CD4-positive, alpha-beta T cell treated with Interleukin-6 for 4 hours (primary cell): ENCODE measurements around the gene LMTK2.
"Not testable (repeated sequence)": the region's sequence is repeated elsewhere in the genome, so short reads cannot be mapped to it uniquely, and the experiment has no call there.

Experiments used
- DNase-seq: peaks from one replicate; pipeline ENCODE4 v3.0.0-alpha.2; 2020; ENCODE audit warnings: mixed read lengths

The LMTK2 gene

DNA sequence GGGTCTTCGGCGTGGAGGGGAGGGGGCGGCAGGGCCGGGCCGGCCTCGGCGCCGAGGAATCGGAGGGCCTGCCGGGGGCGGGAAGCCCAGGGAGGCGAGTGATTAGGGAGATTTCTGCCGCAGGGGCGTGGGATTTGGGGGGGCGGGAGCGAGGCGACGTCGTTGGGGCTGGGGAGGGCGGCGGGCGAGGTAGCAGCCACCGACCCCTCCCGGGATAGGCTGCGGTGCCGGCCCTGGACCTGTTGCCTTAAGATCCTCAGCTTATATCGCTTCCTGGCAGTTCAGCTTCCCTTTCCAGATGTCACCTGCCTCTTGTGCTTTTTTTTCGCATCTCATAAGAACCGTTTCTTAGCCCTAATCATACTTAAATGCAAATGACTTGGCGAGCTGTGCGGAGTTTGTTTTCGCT lies 655 bp downstream of the LMTK2 start:
- no peak for DNase-seq

DNA sequence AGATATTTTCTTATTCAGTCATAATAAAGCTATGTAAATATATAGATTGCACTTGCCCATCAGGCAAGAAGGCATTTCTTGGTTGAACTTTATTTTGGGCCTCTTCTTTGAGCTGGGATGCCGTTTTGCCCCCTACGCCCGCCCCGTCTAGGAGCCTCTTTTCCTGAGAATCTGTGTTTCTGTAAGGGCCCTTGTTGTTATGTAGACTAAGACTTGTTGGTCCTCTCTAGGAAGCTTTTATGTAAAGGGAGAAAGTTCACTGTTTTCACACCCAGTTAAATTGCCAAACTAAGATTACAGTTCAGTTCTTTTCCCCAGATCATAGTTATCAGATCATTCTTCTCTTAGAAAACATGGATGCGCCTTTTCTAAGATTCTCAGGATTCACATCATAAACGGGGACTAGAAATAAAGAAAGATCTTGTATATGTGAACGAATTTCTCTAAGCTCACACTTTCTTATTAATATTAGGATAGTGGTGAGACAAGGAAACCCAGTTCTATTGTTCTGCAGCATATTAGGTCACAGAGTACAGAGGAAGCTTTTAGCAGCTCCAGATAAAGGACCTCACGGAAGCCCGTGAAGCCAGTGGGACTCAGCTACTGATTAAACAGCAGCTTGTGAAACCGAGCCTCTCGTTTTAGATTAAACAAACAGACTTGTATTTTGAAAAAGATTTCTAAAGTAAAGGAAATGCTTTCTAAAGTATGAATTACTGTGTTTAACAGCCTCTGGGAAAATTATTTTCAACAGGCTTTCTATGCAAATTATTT lies 3.8 kb downstream of the LMTK2 start:
- no peak for DNase-seq

DNA sequence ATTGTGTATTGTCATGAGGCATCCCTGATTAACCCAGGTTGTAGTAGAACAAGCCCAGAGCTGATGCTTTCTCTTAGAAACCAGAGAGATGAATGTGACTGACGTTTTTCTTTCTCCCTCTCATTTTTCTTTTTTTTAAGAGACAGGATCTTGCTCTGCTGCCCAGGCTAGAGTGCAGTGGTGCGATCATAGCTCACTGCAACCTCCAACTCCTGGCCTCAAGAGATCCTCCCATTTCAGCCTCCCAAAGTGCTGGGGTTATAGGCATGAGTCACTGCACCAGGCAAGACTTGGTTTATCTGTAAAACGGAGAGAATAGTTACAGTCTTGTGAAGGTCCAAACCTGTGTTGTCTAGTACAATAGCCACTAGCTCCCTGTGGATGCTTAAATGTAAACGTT lies 5.4 kb downstream of the LMTK2 start:
- no peak for DNase-seq

DNA sequence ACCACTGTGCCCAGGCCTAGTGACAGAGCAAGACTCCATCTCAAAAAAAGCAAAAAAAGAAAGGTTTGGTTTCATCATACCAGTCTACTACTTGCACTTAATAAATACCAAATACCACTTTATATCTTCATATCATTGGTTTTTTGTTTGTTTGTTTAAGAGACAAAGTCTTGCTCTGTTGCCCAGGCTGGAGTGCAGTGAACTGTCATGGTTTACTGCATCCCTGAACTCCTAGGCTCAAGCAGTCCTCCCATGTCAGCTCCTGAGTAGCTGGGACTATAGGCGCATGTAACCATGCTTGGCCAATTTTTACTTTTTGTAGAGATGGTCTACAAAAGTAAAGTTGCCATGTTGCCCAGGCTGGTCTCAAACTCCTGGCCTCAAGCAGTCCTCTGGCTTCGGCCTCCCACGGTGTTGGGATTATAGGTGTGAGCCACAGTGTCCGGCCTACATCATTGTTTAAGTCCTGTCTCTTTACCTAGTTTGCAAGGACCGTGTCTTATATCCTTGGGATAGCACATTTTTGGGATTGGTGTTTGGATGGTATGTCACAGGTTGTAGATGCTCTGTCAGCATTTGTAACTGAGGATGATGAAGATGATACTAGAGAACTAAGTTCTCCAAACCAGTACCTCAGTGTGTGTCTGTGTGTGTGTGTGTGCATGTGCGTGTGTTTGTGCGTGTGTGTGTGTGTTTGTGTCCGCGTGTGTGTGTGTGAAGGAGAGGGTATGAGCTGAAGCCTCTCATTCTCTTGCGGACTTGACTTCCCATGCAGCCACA lies 9.3 kb downstream of the LMTK2 start:
- no peak for DNase-seq

DNA sequence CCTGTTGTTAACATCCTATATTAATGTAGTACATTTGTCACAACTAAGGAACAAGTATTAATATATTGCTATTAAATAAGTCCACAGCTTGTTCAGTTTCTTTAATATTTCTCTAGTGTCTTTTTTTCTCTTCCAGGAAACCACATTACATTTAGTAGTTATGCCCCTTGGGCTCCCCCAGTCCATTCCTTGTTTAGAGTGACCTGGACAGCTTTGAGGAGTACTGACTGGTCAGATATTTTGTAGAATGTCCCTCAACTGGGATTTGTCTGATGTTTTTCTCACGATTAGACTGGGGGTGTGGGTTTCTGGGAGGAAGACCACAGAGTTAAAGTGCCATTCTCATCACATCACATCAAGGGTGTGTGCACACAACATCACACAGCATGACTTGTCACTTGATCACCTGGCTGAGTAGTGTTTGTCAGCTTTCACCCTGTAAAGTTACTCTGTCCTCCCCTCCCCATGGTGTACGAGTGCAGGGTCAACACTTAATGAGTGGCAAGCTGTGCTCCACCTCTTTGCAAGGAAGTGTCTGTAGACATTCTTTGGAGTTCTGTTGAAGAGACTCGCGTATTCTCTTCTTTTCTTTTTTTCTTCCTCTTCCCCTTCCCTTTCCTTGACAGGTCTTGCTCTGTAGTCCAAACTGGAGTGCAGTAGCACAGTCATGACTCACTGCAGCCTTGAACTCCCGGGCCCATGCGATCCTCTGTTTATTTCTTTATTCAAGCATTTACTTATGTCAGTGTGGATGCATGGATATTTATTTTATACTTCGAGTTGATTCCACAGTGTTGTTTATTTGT lies 10.2 kb downstream of the LMTK2 start:
- no peak for DNase-seq

DNA sequence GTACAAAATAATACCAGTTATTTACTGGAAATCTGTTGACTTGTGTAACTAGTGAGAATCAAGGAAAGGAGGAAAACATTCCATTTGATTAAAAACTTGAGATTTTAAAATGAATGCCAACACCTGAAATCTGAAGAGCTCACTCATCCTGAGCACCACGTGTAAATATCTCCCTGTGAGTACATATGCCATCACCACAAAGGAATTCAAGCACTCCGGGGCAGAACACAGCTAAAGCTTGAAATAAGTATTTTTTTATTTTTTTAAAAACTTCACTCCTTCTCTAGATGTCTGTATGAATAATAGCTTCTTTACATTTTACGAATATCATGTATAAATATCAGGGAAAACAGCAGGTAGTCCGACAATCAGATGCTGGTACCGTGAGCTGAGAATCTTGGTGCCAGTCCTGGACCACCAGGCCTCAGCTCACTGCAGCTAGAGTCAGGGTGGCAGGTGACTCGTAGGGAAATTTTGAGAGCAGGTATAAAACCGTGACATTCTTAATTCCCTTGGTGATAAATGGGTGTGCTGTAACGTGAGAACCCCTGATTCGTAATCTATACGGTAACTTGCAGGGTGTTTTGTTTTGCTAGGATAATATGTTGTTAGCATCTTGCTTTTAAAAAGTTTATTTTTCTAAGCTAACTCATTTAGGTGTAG lies 12.7 kb downstream of the LMTK2 start:
- no peak for DNase-seq

DNA sequence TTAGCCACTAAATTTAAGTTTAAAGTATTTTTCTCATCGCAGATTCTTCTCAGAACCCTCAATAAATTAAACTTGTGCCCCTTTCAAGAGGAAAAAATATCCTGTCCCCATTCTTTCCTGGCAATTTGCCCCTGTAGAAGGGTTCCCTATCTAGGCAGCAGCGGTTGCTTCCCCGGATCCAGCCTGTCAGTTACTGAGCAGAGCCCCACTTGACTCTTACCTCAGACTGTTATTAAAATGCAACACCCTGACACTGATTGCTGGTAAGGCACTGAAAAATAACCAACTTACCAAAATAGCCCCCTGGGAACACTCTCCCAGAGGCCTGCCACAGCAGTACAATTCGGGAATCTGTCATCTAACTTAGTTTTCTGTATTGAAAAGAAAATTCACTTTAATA lies 13.9 kb downstream of the LMTK2 start:
- no peak for DNase-seq

DNA sequence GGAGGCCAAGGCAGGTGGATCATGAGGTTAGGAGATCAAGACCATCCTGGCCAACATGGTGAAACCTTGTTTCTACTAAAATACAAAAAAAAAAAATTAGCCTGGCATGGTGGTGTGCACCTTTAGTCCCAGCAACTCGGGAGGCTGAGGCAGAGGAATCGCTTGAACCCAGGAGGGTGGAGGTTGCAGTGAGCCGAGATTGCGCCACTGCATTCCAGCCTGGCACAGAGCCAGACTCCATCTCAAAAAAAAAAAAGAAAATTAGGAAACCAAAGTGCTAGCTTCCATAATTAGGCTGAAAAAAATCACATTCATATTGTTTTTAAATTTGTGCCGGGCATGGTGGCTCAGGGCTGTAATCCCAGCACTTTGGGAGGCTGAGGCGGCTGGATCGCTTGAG lies 14.7 kb downstream of the LMTK2 start:
- not testable (repeated sequence) for DNase-seq

DNA sequence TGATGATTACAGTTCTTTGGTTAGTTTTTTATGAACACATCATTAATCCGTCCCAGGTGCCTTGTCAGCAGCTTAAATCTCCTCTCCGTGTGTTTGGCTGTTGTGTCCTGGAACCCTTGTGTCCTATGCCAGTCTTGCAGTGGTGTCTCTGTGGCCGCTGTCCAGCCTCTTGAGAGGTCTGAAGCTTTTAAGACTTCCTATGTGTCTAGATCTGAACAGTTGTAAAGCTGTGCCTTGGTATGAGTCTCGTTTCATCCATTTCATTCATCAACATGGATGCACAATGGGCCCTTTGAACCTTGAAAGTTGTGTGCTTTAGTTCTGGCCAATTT lies 16.7 kb downstream of the LMTK2 start:
- DNase-seq: no peak

DNA sequence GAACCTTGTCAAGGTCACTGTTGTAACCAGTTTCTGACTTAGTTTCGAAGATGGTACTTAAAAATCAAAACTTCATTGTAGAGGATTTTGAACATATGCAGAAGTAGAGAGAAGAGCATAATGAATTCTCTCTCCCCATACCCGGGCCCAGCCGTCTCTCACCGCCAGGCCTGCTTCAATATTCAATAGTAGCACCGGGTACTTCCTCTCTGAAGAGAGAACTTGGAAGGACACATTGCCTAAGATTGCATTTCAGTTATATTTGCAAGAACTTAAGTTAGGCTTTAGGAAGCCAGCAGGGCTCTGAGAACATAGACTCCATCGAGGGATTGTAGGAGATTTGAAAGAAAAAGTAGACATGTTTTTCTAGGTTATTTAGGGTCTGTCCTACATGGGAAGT lies 19.1 kb downstream of the LMTK2 start:
- no peak for DNase-seq

DNA sequence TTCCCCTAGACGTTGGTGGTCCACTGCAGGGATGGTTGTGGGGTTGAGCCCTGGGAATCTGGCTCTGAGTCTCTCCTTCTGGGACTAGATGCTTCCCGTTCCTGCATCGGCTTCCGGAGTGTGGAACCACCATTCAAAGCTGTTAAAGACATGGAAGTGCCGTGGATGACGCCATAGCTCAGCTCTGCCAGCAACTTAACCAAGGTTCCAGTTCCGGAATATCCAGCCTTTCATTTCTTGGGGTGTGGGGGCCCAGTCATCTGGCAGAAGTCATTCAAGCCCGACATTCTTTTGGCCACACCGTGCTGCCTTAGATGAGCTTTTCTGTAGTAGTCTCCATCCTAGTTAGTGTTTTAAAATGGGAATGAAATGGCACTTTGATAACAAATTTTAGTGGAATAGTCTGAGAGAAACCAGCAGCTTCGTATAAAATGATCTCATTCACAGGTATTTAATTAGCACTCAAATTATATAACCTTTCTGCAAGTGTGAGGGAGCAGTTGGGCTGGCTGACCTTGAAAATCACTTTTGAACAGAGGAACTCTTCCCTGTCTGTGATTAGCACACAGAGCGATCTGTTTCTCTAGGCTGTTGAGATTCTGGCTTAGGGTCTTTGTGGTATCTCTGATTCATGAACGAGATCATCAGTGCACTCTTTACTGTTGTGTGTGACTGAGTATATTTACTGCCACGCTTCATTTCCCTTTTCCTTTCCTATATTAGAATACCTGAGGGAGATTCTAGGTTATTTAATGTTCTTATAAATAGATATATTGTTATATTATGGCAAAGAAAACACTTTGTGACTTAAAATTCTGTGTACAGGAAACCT lies 19.9 kb downstream of the LMTK2 start:
- DNase-seq: no peak

DNA sequence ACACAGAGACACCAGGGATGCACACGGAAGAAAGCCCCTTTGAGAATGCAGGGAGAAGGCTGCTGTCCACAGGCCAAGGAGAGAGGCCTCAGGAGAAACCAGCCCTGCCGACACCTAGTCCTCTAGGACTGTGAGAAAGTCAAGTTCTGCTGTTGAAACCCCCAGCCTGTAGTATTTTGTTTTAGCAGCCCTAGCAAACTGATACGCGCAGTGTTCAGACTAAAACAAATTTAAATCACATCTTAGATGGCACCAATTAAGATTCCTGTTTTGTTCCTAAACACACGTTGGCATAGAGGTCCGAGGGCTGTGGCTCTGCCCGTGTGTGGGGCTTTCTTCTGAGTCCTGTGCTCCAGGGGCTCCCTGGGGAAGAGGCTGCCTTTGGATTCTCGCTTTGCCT lies 21.7 kb downstream of the LMTK2 start:
- no peak for DNase-seq

DNA sequence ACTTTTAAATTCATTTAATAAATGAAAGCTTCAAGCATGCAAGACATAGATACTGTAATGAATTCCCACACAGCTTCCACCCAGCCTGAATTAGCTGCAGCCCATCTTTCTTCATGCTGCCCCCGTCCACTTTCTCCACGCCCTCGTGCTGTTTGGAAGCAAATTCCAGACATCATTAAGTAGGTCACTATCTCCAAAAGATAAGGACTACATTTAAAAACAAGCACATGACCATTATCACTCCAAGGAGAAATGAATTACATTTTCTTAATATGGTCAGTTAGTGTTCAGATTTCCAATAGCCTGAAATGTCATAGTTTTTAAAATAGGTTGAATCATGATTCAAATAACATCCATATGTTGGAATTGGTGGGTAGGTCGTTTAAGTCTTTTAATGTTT lies 24.3 kb downstream of the LMTK2 start:
- DNase-seq: no peak

DNA sequence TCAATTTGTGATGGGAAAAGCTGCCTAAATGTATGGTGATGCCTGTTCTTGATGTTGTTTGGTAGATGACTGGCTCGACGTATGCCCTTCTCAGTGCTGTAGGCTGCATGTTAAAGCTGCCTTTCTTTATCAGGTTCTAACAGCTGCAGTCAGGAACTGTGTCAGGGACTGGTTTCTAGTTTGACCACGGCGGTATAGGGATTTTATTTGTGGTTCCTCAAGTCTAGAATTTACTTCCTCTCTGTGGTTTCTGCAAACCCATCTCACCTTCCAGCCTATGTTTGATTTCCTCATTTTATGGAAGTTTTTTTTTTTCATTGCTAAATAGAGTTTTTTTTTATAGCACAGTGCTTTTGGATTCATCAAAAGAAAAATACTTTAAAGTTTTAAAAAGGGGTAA lies 26.5 kb downstream of the LMTK2 start:
- DNase-seq: peak; percentile 25

DNA sequence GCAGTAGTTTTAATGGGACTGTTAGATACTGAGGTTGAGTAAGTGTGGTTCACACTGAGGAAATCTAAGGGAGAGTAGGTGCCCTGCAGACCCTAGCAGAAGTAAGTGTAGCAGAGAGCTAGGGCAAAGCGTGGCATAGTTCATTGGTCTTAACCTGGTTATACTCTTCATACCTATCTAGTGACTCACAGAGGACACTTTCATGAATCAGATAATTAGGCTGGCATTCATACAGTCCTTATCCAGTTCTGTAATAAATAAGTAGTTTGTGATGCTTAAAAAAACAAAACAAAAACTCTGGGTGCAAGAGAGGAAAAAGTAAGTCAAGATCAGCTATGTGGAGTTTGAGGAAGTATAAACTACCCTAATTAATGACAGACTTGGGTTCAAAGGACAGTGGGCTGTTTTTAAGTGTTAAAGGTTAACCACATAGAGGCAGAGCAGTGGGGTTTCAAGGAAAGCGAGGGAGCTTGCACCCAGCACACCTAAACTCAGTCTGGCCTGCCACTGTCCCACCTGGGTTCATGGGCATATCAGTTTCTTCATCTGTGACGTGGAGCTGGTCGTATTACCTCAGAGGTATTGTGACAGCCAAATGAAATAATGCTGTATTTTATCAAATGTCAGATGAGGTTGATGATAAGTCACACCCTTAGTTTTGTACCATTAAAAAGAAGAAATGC lies 27.1 kb downstream of the LMTK2 start:
- DNase-seq: no peak

DNA sequence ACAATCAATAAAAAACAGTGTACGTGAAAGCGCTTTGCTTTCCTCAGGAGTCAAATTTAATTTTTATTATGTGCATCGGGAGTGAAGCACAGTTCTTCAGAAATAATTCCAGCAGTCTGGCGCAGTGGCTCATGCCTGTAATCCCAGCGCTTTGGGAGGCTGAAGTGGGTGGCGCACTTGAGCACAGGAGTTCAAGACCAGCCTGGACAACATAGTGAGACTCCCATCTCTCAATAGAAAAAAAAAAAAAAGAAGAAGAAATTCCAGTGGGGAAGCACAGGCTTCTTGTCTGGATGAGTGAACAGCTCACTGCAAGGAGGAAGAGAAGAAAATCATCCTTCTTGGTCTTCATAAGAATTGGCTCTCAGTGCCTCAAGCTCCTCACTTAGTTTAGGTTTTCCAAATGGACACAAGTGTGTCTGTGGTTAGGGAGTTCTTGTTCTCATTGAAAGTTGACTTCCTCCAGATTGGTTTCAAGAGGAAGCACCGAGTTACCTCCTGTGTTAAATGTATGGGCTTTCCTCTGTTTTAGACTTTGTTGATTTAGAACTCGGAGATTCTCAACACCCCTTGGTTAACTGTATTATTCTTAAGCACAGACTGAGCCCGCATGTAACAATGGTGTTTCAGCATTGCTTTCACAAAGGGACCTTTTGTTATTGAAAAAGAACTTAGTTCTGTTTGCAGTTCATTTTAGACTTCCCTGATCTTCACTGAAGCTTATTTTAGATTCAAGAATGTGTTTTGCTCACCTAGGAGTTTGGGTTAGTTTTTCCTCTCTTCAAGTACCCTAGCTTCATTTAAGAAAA lies 28.0 kb downstream of the LMTK2 start:
- DNase-seq: no peak

DNA sequence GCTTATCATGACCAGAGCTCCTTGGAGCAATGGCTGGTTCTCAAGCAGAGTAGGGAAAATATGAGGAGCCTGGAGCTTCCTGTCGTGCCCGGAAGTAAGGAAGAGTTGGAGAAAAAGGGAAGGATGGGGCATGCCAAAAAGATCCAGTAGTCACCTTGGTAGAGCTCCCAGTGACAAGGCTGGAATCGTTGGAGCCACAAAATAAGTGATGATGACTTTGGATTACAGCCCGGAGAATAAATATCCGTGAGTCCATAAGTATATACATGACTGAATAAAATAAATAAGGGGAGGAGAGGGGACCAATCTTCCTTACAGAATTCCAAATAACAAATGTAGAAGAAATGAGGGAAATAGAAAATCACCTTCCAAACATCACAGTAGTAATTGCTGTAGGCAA lies 29.3 kb downstream of the LMTK2 start:
- DNase-seq: no peak

DNA sequence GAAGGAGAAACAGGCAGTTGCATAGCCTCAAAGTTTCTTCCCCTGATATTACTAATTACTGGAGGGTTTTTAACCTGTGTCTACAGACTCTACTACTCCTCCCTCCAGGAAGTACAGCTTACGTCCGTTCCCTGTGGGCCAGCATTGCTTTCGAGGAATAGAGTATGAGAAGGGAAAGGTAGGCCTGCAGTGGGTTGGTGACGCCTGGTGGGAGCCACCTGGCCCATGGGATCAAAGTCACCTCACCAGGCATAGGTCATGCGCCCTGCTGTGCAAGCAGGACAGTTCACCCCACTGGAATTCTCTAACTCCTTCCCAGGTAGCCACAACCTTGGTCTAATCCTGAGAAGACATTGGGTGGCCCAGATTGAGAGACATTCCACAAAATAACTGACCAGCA lies 29.8 kb downstream of the LMTK2 start:
- DNase-seq: no peak

DNA sequence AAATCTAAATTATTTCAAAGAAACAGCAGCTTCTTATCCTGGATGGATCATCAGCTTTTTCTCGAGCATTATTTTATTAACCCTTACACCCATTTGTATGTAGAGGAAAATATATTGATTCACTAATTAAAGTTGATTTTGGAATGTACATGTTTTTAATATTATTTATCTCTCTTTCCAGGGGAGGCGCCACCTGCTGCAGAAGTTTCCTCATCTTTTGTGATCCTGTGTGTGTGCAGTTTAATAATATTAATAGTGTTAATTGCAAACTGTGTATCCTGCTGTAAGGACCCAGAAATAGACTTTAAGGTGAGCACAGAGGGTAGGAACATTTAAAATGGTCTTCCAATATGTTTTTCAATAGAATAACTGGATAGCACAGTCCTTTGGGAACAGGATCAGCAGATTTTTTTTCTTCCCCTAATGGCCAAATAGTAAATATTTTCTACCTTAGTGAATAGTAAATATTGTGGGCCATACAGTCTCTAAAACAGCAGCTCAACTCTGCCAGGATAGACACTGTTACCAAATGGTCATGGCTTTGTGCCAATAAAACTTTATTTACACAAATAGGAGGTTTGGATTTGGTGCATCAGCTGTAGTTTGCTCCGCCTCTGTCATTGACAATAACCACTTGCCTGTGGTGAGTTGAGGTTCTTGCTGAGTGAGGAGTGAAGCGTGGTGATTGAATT lies 30.6 kb downstream of the LMTK2 start:
- no peak for DNase-seq

DNA sequence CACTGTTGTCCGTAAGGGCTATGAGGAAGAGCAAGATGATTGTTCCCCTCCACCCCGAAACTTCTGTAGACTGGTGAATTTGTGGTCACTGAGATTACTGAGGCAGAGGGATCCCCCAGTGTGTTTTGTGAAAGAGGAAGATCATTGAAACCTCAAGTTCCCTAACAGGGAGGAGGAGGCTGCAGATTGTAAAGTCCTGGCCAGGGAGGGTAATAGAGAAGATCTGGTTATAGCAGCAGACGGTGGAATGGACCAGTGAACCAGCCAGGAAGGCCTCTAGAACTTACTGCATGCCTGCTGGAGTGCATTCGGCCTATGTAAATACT lies 31.1 kb downstream of the LMTK2 start:
- no peak for DNase-seq
